HepG2 (cell line): Measurements from ENCODE around the gene BCL2L2. TPM values are rescaled to one million over a fixed set of nuclear protein-coding genes. Genes with fewer than 3 reads are reported as not detected.

Source experiments
- ASH2L ChIP-seq: fragments of 300-600, 200-600 bp; sonication (generic); IDR thresholded peaks from 2 replicates; pipeline ENCODE4 v1.7.0; 2017; ENCODE audit warnings: low read depth, mild to moderate bottlenecking, moderate library complexity, mixed read lengths, low read length; ENCODE audit not compliant: insufficient read length
- CBX1 ChIP-seq: IDR thresholded peaks from one replicate; pipeline ENCODE4 v1.6.1; 2016; ENCODE audit warnings: antibody characterized with exemption, low read depth
- CHCHD3 ChIP-seq: sonication (generic); formaldehyde crosslinking; IDR thresholded peaks from 2 replicates; pipeline ENCODE4 v1.8.0; 2022; ENCODE audit warnings: mild to moderate bottlenecking, missing genetic modification reagents, moderate library complexity
- FOSL2 ChIP-seq: sonication (generic); formaldehyde crosslinking; IDR thresholded peaks from 2 replicates; pipeline ENCODE4 v1.4.0; 2020; ENCODE audit warnings: missing genetic modification reagents
- FOXA1 ChIP-seq, 2 experiments: fragments of 450-650 bp in 1 of 2; sonication (generic) in 1 of 2; formaldehyde crosslinking in 1 of 2; IDR thresholded peaks; 2 replicates each; pipeline versions ENCODE4 v1.4.0 to v1.6.1; 2016 to 2020; ENCODE audit warnings: missing genetic modification reagents in 1 of 2
- HOXA9 ChIP-seq: sonication (generic); formaldehyde crosslinking; IDR thresholded peaks from 2 replicates; pipeline ENCODE4 v1.8.1; 2022; ENCODE audit warnings: missing genetic modification reagents, mild to moderate bottlenecking, moderate library complexity, borderline replicate concordance
- KLF13 ChIP-seq: sonication (generic); formaldehyde crosslinking; IDR thresholded peaks from 2 replicates; pipeline ENCODE4 v1.4.0; 2020; ENCODE audit warnings: mild to moderate bottlenecking, missing genetic modification reagents
- RELA ChIP-seq: sonication (generic); formaldehyde crosslinking; IDR thresholded peaks from 2 replicates; pipeline ENCODE4 v1.4.0; 2020; ENCODE audit warnings: missing genetic modification reagents
- RXRA ChIP-seq: sonication (generic); formaldehyde crosslinking; IDR thresholded peaks from 2 replicates; pipeline ENCODE4 v1.5.1; 2020; ENCODE audit warnings: missing genetic modification reagents
- SOX13 ChIP-seq, 3 experiments: fragments of 450-650 bp in 1 of 3; sonication (generic) in 1 of 3; formaldehyde crosslinking in 1 of 3; IDR thresholded peaks in 2 of 3; conservative IDR thresholded peaks in 1 of 3; 2 replicates each; pipeline versions ENCODE4 v1.5.0 to v1.6.1; 2016 to 2020; ENCODE audit warnings: antibody characterized with exemption in 1 of 3, mild to moderate bottlenecking in 1 of 3, missing compliant biosample characterization in 1 of 3, missing genetic modification reagents in 1 of 3, moderate library complexity in 1 of 3
- SRSF1 ChIP-seq: fragments of 200-400 bp; formaldehyde crosslinking; optimal IDR thresholded peaks from 2 replicates; pipeline ENCODE3; 2017; ENCODE audit warnings: mild to moderate bottlenecking, low read depth, low read length, moderate library complexity
- SYNCRIP ChIP-seq: fragments of 200-400 bp; formaldehyde crosslinking; IDR thresholded peaks from 2 replicates; pipeline ENCODE4 v1.6.1; 2018; ENCODE audit warnings: mild to moderate bottlenecking, low read depth, low read length; ENCODE audit not compliant: insufficient read depth
- TBX2 ChIP-seq: sonication (generic); formaldehyde crosslinking; IDR thresholded peaks from 2 replicates; pipeline ENCODE4 v1.5.0; 2020; ENCODE audit warnings: missing genetic modification reagents, mild to moderate bottlenecking, borderline replicate concordance
- TEAD3 ChIP-seq: optimal IDR thresholded peaks from 2 replicates; pipeline ENCODE3; 2016; ENCODE audit warnings: borderline replicate concordance
- ZNF180 ChIP-seq: sonication (generic); formaldehyde crosslinking; IDR thresholded peaks from 2 replicates; pipeline ENCODE4 v1.4.0; 2020; ENCODE audit warnings: low read depth, missing genetic modification reagents, borderline replicate concordance
- ZNF256 ChIP-seq: sonication (generic); formaldehyde crosslinking; conservative IDR thresholded peaks from 2 replicates; pipeline ENCODE4 v1.4.0; 2020; ENCODE audit warnings: missing genetic modification reagents
- ZNF282 ChIP-seq: fragments of 450-650 bp; IDR thresholded peaks from 2 replicates; pipeline ENCODE4 v1.6.1; 2018; ENCODE audit not compliant: partially characterized antibody
- ZNF3 ChIP-seq: IDR thresholded peaks from 2 replicates; pipeline ENCODE4 v1.7.0; 2017; ENCODE audit warnings: inconsistent platforms
- ZNF34 ChIP-seq: sonication (generic); formaldehyde crosslinking; IDR thresholded peaks from 2 replicates; pipeline ENCODE4 v1.4.0; 2020; ENCODE audit warnings: mild to moderate bottlenecking, missing genetic modification reagents, borderline replicate concordance
- ZNF431 ChIP-seq: sonication (generic); formaldehyde crosslinking; IDR thresholded peaks from 2 replicates; pipeline ENCODE4 v1.9.0; 2022; ENCODE audit warnings: missing genetic modification reagents, low read depth, mild to moderate bottlenecking, borderline replicate concordance
- ZNF556 ChIP-seq: sonication (generic); formaldehyde crosslinking; IDR thresholded peaks from 2 replicates; pipeline ENCODE4 v1.4.0; 2020; ENCODE audit warnings: mild to moderate bottlenecking, missing genetic modification reagents, borderline replicate concordance
- ZNF891 ChIP-seq: sonication (generic); formaldehyde crosslinking; IDR thresholded peaks from 2 replicates; pipeline ENCODE4 v1.5.0; 2020; ENCODE audit warnings: mild to moderate bottlenecking, missing genetic modification reagents
- ZSCAN20 ChIP-seq: sonication (generic); formaldehyde crosslinking; IDR thresholded peaks from 2 replicates; pipeline ENCODE4 v1.4.0; 2020; ENCODE audit warnings: missing genetic modification reagents, mild to moderate bottlenecking, borderline replicate concordance
- polyA plus RNA-seq, 8 experiments: library from polyadenylated mRNA; depleted of rRNA in 3 of 8; stranded (reverse) in 7 of 8; unstranded in 1 of 8; fragments of >200 nt; fragmentation: Illumina TruSeq in 4 of 8; extraction: Trizol in 4 of 8; gene quantifications; 2 replicates each; pipeline versions ENCODE4 v1.2.1 to v1.2.3, GENCODE V29; 2011 to 2016; ENCODE audit warnings: low read depth in 4 of 8, missing spikeins in 1 of 8, mixed read lengths in 1 of 8; ENCODE audit not compliant: insufficient read depth in 1 of 8
- total RNA-seq, 5 experiments: library from RNA; depleted of rRNA; stranded (reverse); fragments of >200 nt; fragmentation: Illumina TruSeq; extraction: Trizol; gene quantifications; 2 replicates each; pipeline ENCODE4 v1.2.3, GENCODE V29; 2016; ENCODE audit warnings: low read depth in 1 of 5
- TF ChIP-seq, protein P1 (sequence below): sonication (generic); formaldehyde crosslinking; IDR thresholded peaks from 2 replicates; pipeline ENCODE4 v1.4.0; 2020; ENCODE audit warnings: mild to moderate bottlenecking, missing genetic modification reagents
- TF ChIP-seq, protein P2 (sequence below): sonication (generic); formaldehyde crosslinking; IDR thresholded peaks from 2 replicates; pipeline ENCODE4 v1.4.0; 2020; ENCODE audit warnings: missing genetic modification reagents

The BCL2L2 gene
- total and polyA plus RNA-seq, 2 of the 13 experiments (the other 11 are each of a cell fraction or from before 2014, with no cell fraction given), result 28.1 to 49.8 TPM

GRCh38 chr14:23306412-23307145 is at the start of gene BCL2L2 (continued):
- TF ChIP-seq, protein P1, sequence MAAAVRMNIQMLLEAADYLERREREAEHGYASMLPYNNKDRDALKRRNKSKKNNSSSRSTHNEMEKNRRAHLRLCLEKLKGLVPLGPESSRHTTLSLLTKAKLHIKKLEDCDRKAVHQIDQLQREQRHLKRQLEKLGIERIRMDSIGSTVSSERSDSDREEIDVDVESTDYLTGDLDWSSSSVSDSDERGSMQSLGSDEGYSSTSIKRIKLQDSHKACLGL, result peak; percentile 85
- TF ChIP-seq ZNF891 (peak; percentile 96), ZNF3 (CRISPR knock-in tag) (0 out of 2 replicates have a peak, but pooled peaks have one; percentile 54), ASH2L (peak; percentile 97), ZSCAN20 (CRISPR knock-in tag) (peak; percentile 87; the same call in 1 of the 2 replicates), ZNF431 (no peak), TEAD3 (CRISPR knock-in tag) (peak; percentile 84), HOXA9 (CRISPR knock-in tag) (no peak), TBX2 (peak; percentile 95), ZNF256 (CRISPR knock-in tag) (no peak; the same call in 1 of the 2 replicates), FOSL2 (CRISPR knock-in tag) (peak; percentile 68), ZNF180 (CRISPR knock-in tag) (no peak), KLF13 (0 out of 2 replicates have a peak, but pooled peaks have one; percentile 29), ZNF34 (CRISPR knock-in tag) (peak; percentile 79; the same call in 1 of the 2 replicates), SYNCRIP (no peak), RXRA (CRISPR knock-in tag) (peak; percentile 84), ZNF282 (no peak), FOXA1 (IDR thresholded peaks at IDR 0.05) (no peak), FOXA1 (CRISPR knock-in tag; IDR thresholded peaks at IDR 0.05) (peak; percentile 40; the same call in 1 of the 2 replicates), ZNF556 (CRISPR knock-in tag) (peak; percentile 98), SOX13 (IDR thresholded peaks at IDR 0.05) (peak; percentile 77; the same call in 1 of the 2 replicates), SOX13 (CRISPR knock-in tag; conservative IDR thresholded peaks at IDR 0.05 in 1 of 2, IDR thresholded peaks at IDR 0.05 in 1 of 2) (peak in 1 of 2 experiments; percentile 65; a peak in 3 of 4 replicates), CBX1 (peak; percentile 97), SRSF1 (peak; percentile 98), CHCHD3 (peak; percentile 9; the same call in 1 of the 2 replicates), RELA (CRISPR knock-in tag) (peak; percentile 87; the same call in 1 of the 2 replicates)
- TF ChIP-seq, protein P2, sequence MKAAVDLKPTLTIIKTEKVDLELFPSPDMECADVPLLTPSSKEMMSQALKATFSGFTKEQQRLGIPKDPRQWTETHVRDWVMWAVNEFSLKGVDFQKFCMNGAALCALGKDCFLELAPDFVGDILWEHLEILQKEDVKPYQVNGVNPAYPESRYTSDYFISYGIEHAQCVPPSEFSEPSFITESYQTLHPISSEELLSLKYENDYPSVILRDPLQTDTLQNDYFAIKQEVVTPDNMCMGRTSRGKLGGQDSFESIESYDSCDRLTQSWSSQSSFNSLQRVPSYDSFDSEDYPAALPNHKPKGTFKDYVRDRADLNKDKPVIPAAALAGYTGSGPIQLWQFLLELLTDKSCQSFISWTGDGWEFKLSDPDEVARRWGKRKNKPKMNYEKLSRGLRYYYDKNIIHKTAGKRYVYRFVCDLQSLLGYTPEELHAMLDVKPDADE (CRISPR knock-in tag), result no peak; the same call in 1 of the 2 replicates
